Peyer's patch (tissue), 4 donors: ENCODE measurements around the gene ARL5A.

Experiments
- CTCF ChIP-seq, 6 experiments: fragments of 450-650 bp in 4 of 6; fragments of 200-600 bp in 2 of 6; sonication (generic) in 1 of 6; IDR thresholded peaks; one replicate each; pipeline ENCODE4 v1.5.1; 2017 to 2019; ENCODE audit warnings: antibody characterized with exemption in 6 of 6, mild to moderate bottlenecking in 3 of 6, moderate library complexity in 1 of 6
- POLR2A ChIP-seq, 2 donors: fragments of 450-650 bp; IDR thresholded peaks; one replicate each; pipeline ENCODE4 v1.5.1; 2017; ENCODE audit warnings: antibody characterized with exemption in 2 of 2, mild to moderate bottlenecking in 2 of 2, moderate library complexity in 2 of 2

DNA sequence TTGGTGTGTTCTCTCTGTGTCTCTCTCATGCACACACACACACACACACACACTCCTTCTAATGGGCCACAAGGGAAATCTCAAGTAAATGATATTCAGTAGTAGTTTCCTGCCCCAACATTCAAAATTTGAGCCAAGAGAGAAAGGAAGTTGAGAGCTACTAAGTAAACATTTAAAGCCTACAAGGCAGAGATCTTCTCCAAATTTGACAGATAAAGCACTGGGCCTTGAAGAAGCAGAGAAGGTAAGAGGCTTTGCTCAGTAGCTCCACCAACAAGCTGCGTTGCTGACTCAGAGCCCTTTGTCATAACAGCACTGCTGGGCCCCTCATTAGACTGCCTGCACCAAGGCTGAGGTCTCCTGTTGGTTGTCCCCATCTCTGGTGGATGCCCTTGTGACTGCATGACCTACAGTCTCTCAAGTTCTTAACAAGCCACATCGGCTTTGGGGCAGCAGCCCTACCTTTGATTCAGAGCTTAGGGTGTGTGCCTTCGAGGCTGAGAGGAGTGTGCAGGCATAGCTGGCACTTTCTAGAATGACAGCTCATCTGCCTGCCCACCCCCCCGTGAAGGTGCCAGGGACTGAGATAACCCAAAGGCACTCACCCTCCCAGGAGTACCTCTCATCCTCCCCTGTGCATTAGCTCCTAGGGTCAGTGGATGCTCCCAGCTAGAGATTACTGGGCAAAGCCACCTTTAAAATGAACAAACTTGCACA, 61.6 kb downstream of the ARL5A start:
- TF ChIP-seq POLR2A (IDR thresholded peaks at IDR 0.05) (no peak), CTCF (IDR thresholded peaks at IDR 0.05) (no peak)
